HepG2 (cell line): ENCODE data around the gene TMEM63C. TPM values are rescaled to one million over a fixed set of nuclear protein-coding genes. Genes with fewer than 3 reads are reported as not detected.

Source experiments
- AHR ChIP-seq: IDR thresholded peaks from 2 replicates; pipeline ENCODE4 v1.6.1; 2018; ENCODE audit warnings: missing genetic modification reagents, missing compliant biosample characterization
- BRD4 ChIP-seq: sonication (generic); formaldehyde crosslinking; IDR thresholded peaks from 2 replicates; pipeline ENCODE4 v1.4.0; 2020; ENCODE audit warnings: missing genetic modification reagents
- CBX1 ChIP-seq: IDR thresholded peaks from one replicate; pipeline ENCODE4 v1.6.1; 2016; ENCODE audit warnings: antibody characterized with exemption, low read depth
- ERF ChIP-seq: IDR thresholded peaks from 2 replicates; pipeline ENCODE4 v1.6.1; 2018; ENCODE audit warnings: missing biosample characterization, missing genetic modification reagents
- ETS1 ChIP-seq: sonication (generic); formaldehyde crosslinking; IDR thresholded peaks from 2 replicates; pipeline ENCODE4 v1.4.0; 2020; ENCODE audit warnings: missing genetic modification reagents
- FOXA3 ChIP-seq: IDR thresholded peaks from 2 replicates; pipeline ENCODE4 v1.6.1; 2016; ENCODE audit warnings: missing genetic modification reagents, missing compliant biosample characterization
- HDAC2 ChIP-seq: sonication (generic); formaldehyde crosslinking; IDR thresholded peaks from 2 replicates; pipeline ENCODE4 v1.4.0; 2020; ENCODE audit warnings: missing genetic modification reagents
- HMGXB3 ChIP-seq: sonication (generic); formaldehyde crosslinking; IDR thresholded peaks from 2 replicates; pipeline ENCODE4 v1.4.0; 2020; ENCODE audit warnings: missing genetic modification reagents, borderline replicate concordance
- MAFK ChIP-seq, 2 experiments: IDR thresholded peaks in 1 of 2; conservative IDR thresholded peaks in 1 of 2; 2 replicates each; pipeline ENCODE4 v1.6.1; 2011; ENCODE audit warnings: improper control_type of control experiment in 2 of 2, low read length in 2 of 2
- MTERF4 ChIP-seq: sonication (generic); formaldehyde crosslinking; IDR thresholded peaks from 2 replicates; pipeline ENCODE4 v1.8.0; 2023; ENCODE audit warnings: mild to moderate bottlenecking, missing genetic modification reagents
- MYC ChIP-seq: sonication (generic); formaldehyde crosslinking; IDR thresholded peaks from 2 replicates; pipeline ENCODE4 v1.9.0; 2021; ENCODE audit warnings: missing genetic modification reagents, borderline replicate concordance
- NCOA1 ChIP-seq: sonication (generic); formaldehyde crosslinking; IDR thresholded peaks from 2 replicates; pipeline ENCODE4 v1.9.0; 2021; ENCODE audit warnings: missing genetic modification reagents
- ONECUT2 ChIP-seq: sonication (generic); formaldehyde crosslinking; IDR thresholded peaks from 2 replicates; pipeline ENCODE4 v1.4.0; 2020; ENCODE audit warnings: missing genetic modification reagents
- PREB ChIP-seq: sonication (generic); formaldehyde crosslinking; IDR thresholded peaks from 2 replicates; pipeline ENCODE4 v1.4.0; 2020; ENCODE audit warnings: missing genetic modification reagents
- PTBP1 ChIP-seq: fragments of 200-400 bp; formaldehyde crosslinking; IDR thresholded peaks from 2 replicates; pipeline ENCODE4 v1.6.1; 2018; ENCODE audit warnings: low read length, low read depth; ENCODE audit not compliant: poor library complexity, severe bottlenecking
- RXRA ChIP-seq: sonication (generic); formaldehyde crosslinking; IDR thresholded peaks from 2 replicates; pipeline ENCODE4 v1.5.1; 2020; ENCODE audit warnings: missing genetic modification reagents
- TBP ChIP-seq: sonication (generic); formaldehyde crosslinking; IDR thresholded peaks from 2 replicates; pipeline ENCODE4 v1.5.0; 2020; ENCODE audit warnings: missing genetic modification reagents
- ZKSCAN1 ChIP-seq: fragments of 150-350 bp; IDR thresholded peaks from 2 replicates; pipeline ENCODE4 v1.6.1; 2014; ENCODE audit warnings: low read length
- ZNF367 ChIP-seq: sonication (generic); formaldehyde crosslinking; IDR thresholded peaks from 2 replicates; pipeline ENCODE4 v1.4.0; 2020; ENCODE audit warnings: missing genetic modification reagents, borderline replicate concordance
- polyA plus RNA-seq, 8 experiments: library from polyadenylated mRNA; depleted of rRNA in 3 of 8; stranded (reverse) in 7 of 8; unstranded in 1 of 8; fragments of >200 nt; fragmentation: Illumina TruSeq in 4 of 8; extraction: Trizol in 4 of 8; gene quantifications; 2 replicates each; pipeline versions ENCODE4 v1.2.1 to v1.2.3, GENCODE V29; 2011 to 2016; ENCODE audit warnings: low read depth in 4 of 8, missing spikeins in 1 of 8, mixed read lengths in 1 of 8; ENCODE audit not compliant: insufficient read depth in 1 of 8
- total RNA-seq, 5 experiments: library from RNA; depleted of rRNA; stranded (reverse); fragments of >200 nt; fragmentation: Illumina TruSeq; extraction: Trizol; gene quantifications; 2 replicates each; pipeline ENCODE4 v1.2.3, GENCODE V29; 2016; ENCODE audit warnings: low read depth in 1 of 5

Gene TMEM63C
- total and polyA plus RNA-seq, 2 of the 13 experiments (the other 11 are each of a cell fraction or from before 2014, with no cell fraction given), result 0.17 to 0.27 TPM

- TF ChIP-seq MTERF4 (0 out of 2 replicates have a peak, but pooled peaks have one; percentile 62), NCOA1 (CRISPR knock-in tag) (no peak), MYC (peak; percentile 48; the same call in 1 of the 2 replicates), ZKSCAN1 (no peak), ZNF367 (CRISPR knock-in tag) (peak; percentile 95; the same call in 1 of the 2 replicates), BRD4 (CRISPR knock-in tag) (no peak), AHR (CRISPR knock-in tag) (peak; percentile 84; the same call in 1 of the 2 replicates), FOXA3 (CRISPR knock-in tag) (peak; percentile 54), PTBP1 (no peak), RXRA (CRISPR knock-in tag) (peak; percentile 30; the same call in 1 of the 2 replicates), MAFK (conservative IDR thresholded peaks at IDR 0.05 in 1 of 2, IDR thresholded peaks at IDR 0.05 in 1 of 2; ENCODE audit: low read length in 2 of 2) (no peak), ERF (CRISPR knock-in tag) (peak; percentile 98), ETS1 (CRISPR knock-in tag) (peak; percentile 80; the same call in 1 of the 2 replicates), HMGXB3 (peak; percentile 91), CBX1 (no peak), TBP (no peak), ONECUT2 (peak; percentile 62; the same call in 1 of the 2 replicates), PREB (CRISPR knock-in tag) (no peak), HDAC2 (peak; percentile 90)
Measured at GRCh38 chr14:77208291-77208978, 26.8 kb downstream of the TMEM63C start (continued).
